Dendritic cell treated with granulocyte-macrophage colony-stimulating factor and Interleukin-4, amounts not matched to agents 40 ng/mL and 50 ng/mL, for 4 days (primary cell): ENCODE data around the gene ZBTB11.
"Not testable (repeated sequence)": the region's sequence is repeated elsewhere in the genome, so short reads cannot be mapped to it uniquely, and the experiment has no call there.

Experiments used
- H3K27ac Mint-ChIP-seq: one replicate; pipeline ENCODE4 v1.8.0; 2022; ENCODE audit warnings: mild to moderate bottlenecking, mixed read lengths
- H3K27me3 Mint-ChIP-seq: one replicate; pipeline ENCODE4 v1.8.0; 2022; ENCODE audit warnings: mild to moderate bottlenecking, mixed read lengths
- H3K36me3 Mint-ChIP-seq: one replicate; pipeline ENCODE4 v1.8.0; 2022; ENCODE audit warnings: low read depth, mixed read lengths
- H3K4me1 Mint-ChIP-seq: one replicate; pipeline ENCODE4 v1.8.0; 2022; ENCODE audit warnings: low read depth, mixed read lengths
- H3K4me3 Mint-ChIP-seq: one replicate; pipeline ENCODE4 v1.8.0; 2022; ENCODE audit warnings: mild to moderate bottlenecking, moderate library complexity, mixed read lengths
- H3K9me3 Mint-ChIP-seq: one replicate; pipeline ENCODE4 v1.8.0; 2022; ENCODE audit warnings: mixed read lengths
- intact Hi-C: fragments of 100-400 bp; cut with micrococcal nuclease; formaldehyde crosslinking; loops from one replicate; pipeline ENCODE4 v1.15.0; 2022

ZBTB11 gene

GRCh38 chr3:101643861-101644613 is 32.9 kb downstream of the ZBTB11 start:
- Mint-ChIP-seq H3K9me3 (no peaks in the 10 kb centered on the region), H3K4me3 (no peak overlapping the region)
- intact Hi-C loops: no loop called here

GRCh38 chr3:101643009-101643844 is 33.7 kb downstream of the ZBTB11 start:
- no peaks in the 10 kb centered on the region for H3K27me3 Mint-ChIP-seq
- intact Hi-C loops: no loop called here
- peaks cover 12% of the 10 kb centered on the region for H3K36me3 Mint-ChIP-seq
- no peak overlapping the region for H3K27ac Mint-ChIP-seq
- H3K4me3 Mint-ChIP-seq: no peak overlapping the region
- H3K4me1 Mint-ChIP-seq: no peaks in the 10 kb centered on the region
- H3K9me3 Mint-ChIP-seq: no peaks in the 10 kb centered on the region

More at GRCh38 chr3:101643861-101644613, 32.9 kb downstream of the ZBTB11 start:
- Mint-ChIP-seq H3K4me1 (no peaks in the 10 kb centered on the region), H3K36me3 (peaks cover 19% of the 10 kb centered on the region), H3K27me3 (no peaks in the 10 kb centered on the region), H3K27ac (no peak overlapping the region)

GRCh38 chr3:101642441-101642840 is 34.5 kb downstream of the ZBTB11 start:
- Mint-ChIP-seq H3K4me1 (no peaks in the 10 kb centered on the region), H3K27ac (no peak overlapping the region), H3K4me3 (no peak overlapping the region), H3K36me3 (peaks cover 12% of the 10 kb centered on the region), H3K27me3 (no peaks in the 10 kb centered on the region), H3K9me3 (no peaks in the 10 kb centered on the region)
- intact Hi-C loops: no loop called here

- H3K9me3 Mint-ChIP-seq, intact Hi-C loops, H3K4me1 Mint-ChIP-seq, H3K27ac Mint-ChIP-seq, H3K4me3 Mint-ChIP-seq, H3K27me3 Mint-ChIP-seq: not testable (repeated sequence)
- peaks cover 12% of the 10 kb centered on the region for H3K36me3 Mint-ChIP-seq
These were observed 35.4 kb downstream of the ZBTB11 start for GRCh38 chr3:101641397-101642115.

DNA sequence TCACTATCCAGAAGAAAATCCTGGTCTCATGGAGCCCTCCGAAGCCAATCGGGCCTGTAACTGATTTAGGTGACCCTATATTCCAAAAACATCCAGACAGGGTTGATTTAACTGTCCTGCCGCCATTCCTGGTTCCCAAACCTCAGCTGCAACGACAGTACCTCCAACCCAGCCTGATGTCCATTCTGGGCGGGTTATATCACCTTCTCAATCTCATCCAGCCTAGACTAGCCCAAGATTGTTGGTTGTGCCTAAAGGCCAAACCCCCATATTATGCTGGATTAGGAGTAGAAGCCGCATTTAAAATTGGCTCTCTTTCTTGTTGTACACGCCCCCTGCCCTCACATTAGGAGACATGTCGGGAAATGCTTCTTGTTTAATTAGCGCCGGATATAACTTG is 36.7 kb downstream of the ZBTB11 start:
- intact Hi-C loops: no loop called here

DNA sequence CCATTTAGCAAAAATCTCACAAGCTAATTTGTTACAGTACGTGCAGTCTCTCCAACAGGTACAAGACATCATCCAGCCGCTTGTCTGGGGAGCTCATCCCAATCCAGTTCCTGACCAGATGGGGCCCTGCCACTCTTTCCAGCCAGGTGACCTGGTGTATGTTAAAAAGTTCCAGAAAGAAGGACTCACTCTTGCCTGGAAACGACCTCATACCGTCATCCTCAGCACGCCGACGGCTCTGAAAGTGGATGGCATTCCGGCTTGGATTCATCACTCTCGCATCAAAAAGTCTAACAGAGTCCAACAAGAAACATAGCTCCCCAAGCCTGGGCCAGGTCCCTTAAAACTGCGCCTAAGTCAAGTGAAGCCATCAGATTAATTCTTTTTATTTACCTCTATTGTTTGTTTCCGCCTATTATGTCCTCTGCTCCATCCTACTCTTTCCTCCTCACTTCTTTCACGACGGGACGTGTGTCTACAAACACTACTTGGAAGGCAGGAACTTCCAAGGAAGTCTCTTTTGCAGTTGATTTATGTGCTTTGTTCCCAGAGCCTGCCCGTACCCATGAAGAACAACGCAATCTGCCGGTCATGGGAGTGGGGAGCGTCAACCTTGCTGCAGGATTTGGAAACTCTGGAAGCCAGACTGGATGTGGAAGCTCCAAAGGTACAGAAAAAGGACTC is 37.5 kb downstream of the ZBTB11 start:
- H3K27me3 Mint-ChIP-seq: no peaks in the 10 kb centered on the region
- H3K9me3 Mint-ChIP-seq: no peaks in the 10 kb centered on the region
- peaks cover 4% of the 10 kb centered on the region for H3K4me1 Mint-ChIP-seq
- H3K27ac Mint-ChIP-seq: no peak overlapping the region
- no peak overlapping the region for H3K4me3 Mint-ChIP-seq
- no peaks in the 10 kb centered on the region for H3K36me3 Mint-ChIP-seq
- intact Hi-C loops: no loop called here

More for the DNA sequence above, 36.7 kb downstream of the ZBTB11 start:
- H3K4me1 Mint-ChIP-seq: peaks cover 4% of the 10 kb centered on the region
- no peak overlapping the region for H3K27ac Mint-ChIP-seq
- no peak overlapping the region for H3K4me3 Mint-ChIP-seq
- no peaks in the 10 kb centered on the region for H3K9me3 Mint-ChIP-seq
- no peaks in the 10 kb centered on the region for H3K27me3 Mint-ChIP-seq
- H3K36me3 Mint-ChIP-seq: peaks cover 2% of the 10 kb centered on the region

DNA sequence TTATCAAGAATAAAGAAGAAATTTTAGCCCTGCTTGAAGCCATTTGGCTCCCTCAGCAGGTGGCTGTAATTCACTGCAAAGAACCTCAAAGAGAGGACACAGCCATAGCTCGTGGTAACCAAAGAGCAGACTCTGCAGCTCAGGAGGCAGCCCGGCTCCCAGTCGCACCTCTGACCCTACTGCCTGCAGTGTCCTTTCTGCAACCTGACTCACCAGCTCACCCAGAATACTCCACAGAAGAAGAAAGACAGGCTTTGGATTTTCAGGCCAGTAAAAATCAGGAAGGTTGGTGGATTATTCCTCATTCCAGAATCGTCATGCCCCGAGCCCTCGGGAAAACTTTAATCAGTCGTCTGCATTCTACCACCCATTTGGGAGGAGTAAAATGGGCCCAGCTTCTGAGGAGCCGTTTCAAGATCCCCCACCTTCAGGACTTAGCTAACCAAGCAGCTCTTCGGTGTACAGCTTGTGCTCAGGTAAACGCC is 38.6 kb downstream of the ZBTB11 start:
- Mint-ChIP-seq H3K36me3 (no peaks in the 10 kb centered on the region), H3K4me1 (peaks cover 4% of the 10 kb centered on the region), H3K27me3 (no peaks in the 10 kb centered on the region), H3K9me3 (no peaks in the 10 kb centered on the region), H3K27ac (no peak overlapping the region), H3K4me3 (no peak overlapping the region)
- intact Hi-C loops: no loop called here

DNA sequence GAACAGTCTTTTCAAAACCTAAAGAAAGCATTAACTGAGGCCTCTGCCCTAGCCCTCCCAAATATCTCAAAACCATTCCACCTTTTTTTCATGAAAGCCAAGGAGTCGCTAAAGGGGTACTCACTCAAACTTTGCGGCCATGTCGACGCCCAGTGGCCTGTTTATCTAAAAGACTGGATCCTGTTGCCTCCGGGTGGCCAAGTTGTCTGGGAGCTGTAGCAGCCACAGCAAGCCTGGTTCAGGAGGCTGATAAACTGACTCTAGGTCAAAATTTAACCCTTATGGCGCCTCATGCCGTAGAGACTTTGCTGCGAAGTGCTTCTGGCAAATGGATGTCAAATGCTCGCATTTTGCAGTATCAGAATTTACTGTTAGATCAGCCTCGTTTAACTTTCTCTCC is 39.5 kb downstream of the ZBTB11 start:
- no peak overlapping the region for H3K4me3 Mint-ChIP-seq
- no peaks in the 10 kb centered on the region for H3K27me3 Mint-ChIP-seq
- H3K36me3 Mint-ChIP-seq: no peaks in the 10 kb centered on the region
- H3K9me3 Mint-ChIP-seq: no peaks in the 10 kb centered on the region
- no peak overlapping the region for H3K27ac Mint-ChIP-seq
- intact Hi-C loops: no loop called here
- H3K4me1 Mint-ChIP-seq: peaks cover 4% of the 10 kb centered on the region

GRCh38 chr3:101635954-101636798 is 40.8 kb downstream of the ZBTB11 start:
- no peak overlapping the region for H3K4me3 Mint-ChIP-seq
- no peaks in the 10 kb centered on the region for H3K9me3 Mint-ChIP-seq
- no peaks in the 10 kb centered on the region for H3K36me3 Mint-ChIP-seq
- no peak overlapping the region for H3K27ac Mint-ChIP-seq
- intact Hi-C loops: no loop called here
- H3K27me3 Mint-ChIP-seq: no peaks in the 10 kb centered on the region
- peaks cover 4% of the 10 kb centered on the region for H3K4me1 Mint-ChIP-seq

- no peaks in the 10 kb centered on the region for H3K27me3 Mint-ChIP-seq
- H3K4me3 Mint-ChIP-seq: no peak overlapping the region
- no peaks in the 10 kb centered on the region for H3K36me3 Mint-ChIP-seq
- H3K4me1 Mint-ChIP-seq: peaks cover 4% of the 10 kb centered on the region
- H3K27ac Mint-ChIP-seq: no peak overlapping the region
- no peaks in the 10 kb centered on the region for H3K9me3 Mint-ChIP-seq
- intact Hi-C loops: no loop called here
These were observed 41.6 kb downstream of the ZBTB11 start for GRCh38 chr3:101635345-101635744.

DNA sequence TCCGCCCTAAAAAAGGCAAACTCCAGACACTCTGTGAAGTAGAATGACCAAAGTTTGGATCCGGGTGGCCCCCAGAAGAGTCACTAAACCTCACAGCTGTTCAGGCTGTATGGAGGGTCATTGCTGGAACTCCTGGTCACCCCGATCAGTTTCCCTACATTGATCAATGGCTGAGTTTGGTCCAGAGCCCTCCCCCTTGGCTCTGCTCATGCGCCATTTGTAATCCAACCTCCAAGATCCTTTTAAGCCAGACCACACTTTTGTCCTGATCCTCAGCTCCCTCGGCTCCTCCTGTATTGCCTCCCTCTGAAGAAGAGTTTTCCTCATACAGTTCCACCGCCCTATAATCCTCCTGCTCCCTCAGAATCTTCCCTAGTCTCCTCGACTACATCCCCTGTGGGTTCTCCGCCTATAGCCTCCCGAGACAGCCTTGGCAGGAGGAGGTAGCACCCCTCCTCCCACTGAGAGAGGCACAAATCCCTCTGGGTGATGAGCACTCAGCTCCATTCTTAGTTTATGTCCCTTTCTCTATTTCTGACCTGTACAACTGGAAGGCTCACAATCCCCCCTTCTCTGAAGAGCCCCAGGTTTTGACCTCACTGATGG is 42.2 kb downstream of the ZBTB11 start:
- H3K9me3 Mint-ChIP-seq: no peaks in the 10 kb centered on the region
- H3K36me3 Mint-ChIP-seq: no peaks in the 10 kb centered on the region
- H3K4me1 Mint-ChIP-seq: peaks cover 4% of the 10 kb centered on the region
- no peak overlapping the region for H3K27ac Mint-ChIP-seq
- intact Hi-C loops: no loop called here
- no peaks in the 10 kb centered on the region for H3K27me3 Mint-ChIP-seq
- no peak overlapping the region for H3K4me3 Mint-ChIP-seq

DNA sequence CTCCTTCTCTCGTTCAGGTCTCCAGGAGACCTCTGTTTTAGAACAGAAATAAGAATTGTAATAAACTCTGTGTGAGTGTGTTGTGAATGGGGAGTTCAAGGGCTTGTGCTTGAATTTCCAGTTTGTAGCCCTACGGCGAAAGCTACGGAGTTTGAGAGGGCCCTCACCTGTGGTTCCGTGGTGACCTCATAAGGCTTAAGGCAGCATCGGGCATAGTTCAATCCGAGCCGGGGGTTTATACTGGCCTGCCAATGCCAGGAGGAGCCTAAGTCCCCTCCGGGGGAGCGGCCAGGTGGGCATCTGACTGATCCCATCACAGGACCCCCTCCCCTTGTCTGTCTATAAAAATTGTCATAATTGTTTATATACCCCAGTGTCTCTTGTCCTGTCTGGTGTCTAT is 43.7 kb downstream of the ZBTB11 start:
- no peaks in the 10 kb centered on the region for H3K27me3 Mint-ChIP-seq
- no peak overlapping the region for H3K27ac Mint-ChIP-seq
- H3K36me3 Mint-ChIP-seq: no peaks in the 10 kb centered on the region
- intact Hi-C loops: no loop called here
- no peaks in the 10 kb centered on the region for H3K9me3 Mint-ChIP-seq
- no peak overlapping the region for H3K4me3 Mint-ChIP-seq
- H3K4me1 Mint-ChIP-seq: peaks cover 4% of the 10 kb centered on the region
